Tibial nerve (tissue), 4 donors: ENCODE data around the gene OSR1. TPM values are rescaled to one million over a fixed set of nuclear protein-coding genes. Genes with fewer than 3 reads are reported as not detected.
A peak's percentile ranks its signal among the peaks of the same experiment; 100 is the strongest.

Experiments used
- DNase-seq, 2 donors: peaks; one replicate each; pipeline ENCODE4 v3.0.0-alpha.2; 2019; ENCODE audit warnings: low spot score in 2 of 2
- H3K27ac ChIP-seq, 4 donors: fragments of 200-600 bp; sonication (generic) in 3 of 4; one replicate each; pipeline ENCODE4 v1.5.1; 2017 to 2019; ENCODE audit warnings: mild to moderate bottlenecking in 1 of 4
- H3K27me3 ChIP-seq, 2 donors: fragments of 200-600 bp; sonication (generic) in 1 of 2; one replicate each; pipeline versions ENCODE4 v1.5.1 to v1.6.0; 2017 to 2019
- H3K36me3 ChIP-seq, 3 donors: fragments of 200-600 bp; sonication (generic); one replicate each; pipeline ENCODE4 v1.5.1; 2018 to 2019
- H3K4me1 ChIP-seq, 4 donors: fragments of 200-600 bp; sonication (generic) in 3 of 4; one replicate each; pipeline ENCODE4 v1.5.1; 2017 to 2019
- H3K4me3 ChIP-seq, 4 donors: fragments of 200-600 bp; sonication (generic) in 3 of 4; one replicate each; pipeline ENCODE4 v1.5.1; 2017 to 2019; ENCODE audit warnings: mild to moderate bottlenecking in 1 of 4, moderate library complexity in 1 of 4
- H3K9me3 ChIP-seq, 4 donors: fragments of 200-600 bp; sonication (generic) in 3 of 4; one replicate each; pipeline ENCODE4 v1.5.1; 2017 to 2019
- CTCF ChIP-seq, 5 experiments: fragments of 200-600 bp in 3 of 5; fragments of 450-650 bp in 2 of 5; sonication (generic) in 3 of 5; IDR thresholded peaks; one replicate each; pipeline ENCODE4 v1.5.1; 2016 to 2019; ENCODE audit warnings: antibody characterized with exemption in 5 of 5, mild to moderate bottlenecking in 3 of 5, moderate library complexity in 2 of 5
- EP300 ChIP-seq, 2 donors: sonication (generic); formaldehyde crosslinking; IDR thresholded peaks; one replicate each; pipeline ENCODE4 v1.6.1; 2017; ENCODE audit warnings: antibody characterized with exemption in 2 of 2, mild to moderate bottlenecking in 1 of 2
- POLR2A ChIP-seq, 2 donors: fragments of 450-650 bp; IDR thresholded peaks; one replicate each; pipeline ENCODE4 v1.6.1; 2017; ENCODE audit warnings: antibody characterized with exemption in 2 of 2, mild to moderate bottlenecking in 2 of 2, moderate library complexity in 2 of 2
- WGBS, 2 donors: methylation state at CpG; one replicate each; pipeline ENCODE4 v1.1.5; 2018; 5-methylcytosine and 5-hydroxymethylcytosine counted together
- total RNA-seq, 4 donors: library from RNA; depleted of rRNA; stranded (reverse); fragments of >200 nt; gene quantifications; one replicate each; pipeline ENCODE4 v1.1.0, GENCODE V29; 2016

The OSR1 gene
- total RNA-seq, 4 donors from 2014 or later = 8.5 to 22.7 (median 17.9) TPM

GRCh38 chr2:19378939-19379338, 20.5 kb upstream of the OSR1 start:
- no peak overlapping the region for H3K27ac ChIP-seq

GRCh38 chr2:19377717-19378116, 19.3 kb upstream of the OSR1 start:
- TF ChIP-seq POLR2A (IDR thresholded peaks at IDR 0.05) = no peak
- no peak for TF ChIP-seq CTCF (IDR thresholded peaks at IDR 0.05)
- no peak for TF ChIP-seq EP300 (IDR thresholded peaks at IDR 0.05)
- no peak overlapping the region for H3K27ac ChIP-seq
- H3K4me3 ChIP-seq = no peak overlapping the region
- no peaks in the 10 kb centered on the region for H3K36me3 ChIP-seq
- H3K27me3 ChIP-seq = no peaks in the 10 kb centered on the region
- WGBS, 2 donors = 89 to 97% methylated on average over 3 of the region's 3 CpGs
- H3K4me1 ChIP-seq = no peaks in the 10 kb centered on the region
- DNase-seq = no peak
- peaks cover 0 to 2% (median 0%) of the 10 kb centered on the region in 4 donors for H3K9me3 ChIP-seq

More at GRCh38 chr2:19378939-19379338, 20.5 kb upstream of the OSR1 start:
- 72 to 81% methylated on average over 2 of the region's 2 CpGs for WGBS, 2 donors
- no peaks in the 10 kb centered on the region for H3K4me1 ChIP-seq
- peaks cover 0 to 2% (median 0%) of the 10 kb centered on the region in 4 donors for H3K9me3 ChIP-seq
- TF ChIP-seq CTCF (IDR thresholded peaks at IDR 0.05) = no peak
- DNase-seq = no peak
- no peaks in the 10 kb centered on the region for H3K36me3 ChIP-seq
- no peak overlapping the region for H3K4me3 ChIP-seq
- no peaks in the 10 kb centered on the region for H3K27me3 ChIP-seq

- no peaks in the 10 kb centered on the region for H3K36me3 ChIP-seq
- no peak for DNase-seq
- no peak overlapping the region for H3K27ac ChIP-seq
- H3K27me3 ChIP-seq = peaks cover 0 to 3% of the 10 kb centered on the region in 2 donors
- H3K9me3 ChIP-seq = peaks cover 0 to 2% (median 0%) of the 10 kb centered on the region in 4 donors
- no peak for TF ChIP-seq POLR2A (IDR thresholded peaks at IDR 0.05)
- TF ChIP-seq EP300 (IDR thresholded peaks at IDR 0.05) = no peak
- TF ChIP-seq CTCF (IDR thresholded peaks at IDR 0.05) = no peak
- no peaks in the 10 kb centered on the region for H3K4me1 ChIP-seq
- WGBS, 2 donors = 89 to 91% methylated on average over 2 of the region's 2 CpGs
- H3K4me3 ChIP-seq = no peak overlapping the region
These were observed 14.9 kb upstream of the OSR1 start for GRCh38 chr2:19373352-19373751.

- peaks cover 0 to 2% (median 0%) of the 10 kb centered on the region in 4 donors for H3K9me3 ChIP-seq
- no peak for DNase-seq
- H3K4me3 ChIP-seq = no peak overlapping the region
- TF ChIP-seq POLR2A (IDR thresholded peaks at IDR 0.05) = no peak
- TF ChIP-seq EP300 (IDR thresholded peaks at IDR 0.05) = no peak
- TF ChIP-seq CTCF (IDR thresholded peaks at IDR 0.05) = no peak
- no peak overlapping the region for H3K27ac ChIP-seq
- H3K36me3 ChIP-seq = no peaks in the 10 kb centered on the region
- no peaks in the 10 kb centered on the region for H3K4me1 ChIP-seq
- H3K27me3 ChIP-seq = peaks cover 0 to 3% of the 10 kb centered on the region in 2 donors
- 81 to 82% methylated on average over 4 of the region's 4 CpGs for WGBS, 2 donors
These were observed 13.7 kb upstream of the OSR1 start for GRCh38 chr2:19371996-19372582.

- Histone ChIP-seq H3K36me3 (no peaks in the 10 kb centered on the region), H3K27ac (no peak overlapping the region), H3K4me3 (no peak overlapping the region), H3K27me3 (peaks cover 0 to 4% of the 10 kb centered on the region in 2 donors), H3K9me3 (no peaks in the 10 kb centered on the region), H3K4me1 (no peaks in the 10 kb centered on the region)
- TF ChIP-seq CTCF (IDR thresholded peaks at IDR 0.05) = peak in 1 of 5 experiments; percentile 7
- TF ChIP-seq POLR2A (IDR thresholded peaks at IDR 0.05) = no peak
- 81 to 88% methylated on average over 2 of the region's 2 CpGs for WGBS, 2 donors
- no peak for DNase-seq
These were observed 11.0 kb upstream of the OSR1 start for GRCh38 chr2:19369341-19369955.
